HG03342 (cell line): ENCODE results near the gene PYGM.

ENCODE experiments used
- ATAC-seq: cut with Tn5 transposase; IDR thresholded peaks from one replicate; pipeline ENCODE4 v1.9.1; 2021; ENCODE audit warnings: mild to moderate bottlenecking, moderate library complexity; ENCODE audit not compliant: unreplicated experiment

Gene PYGM

GRCh38 chr11:64768300-64768694, 8.5 kb upstream of the PYGM start:
- ATAC-seq: no peak

- no peak for ATAC-seq
These were observed 7.8 kb upstream of the PYGM start for GRCh38 chr11:64767344-64768299.

- no peak for ATAC-seq
These were observed 7.1 kb upstream of the PYGM start for GRCh38 chr11:64766881-64767280.

GRCh38 chr11:64765851-64766665, 6.3 kb upstream of the PYGM start:
- no peak for ATAC-seq

- no peak for ATAC-seq
These were observed 5.6 kb upstream of the PYGM start for GRCh38 chr11:64765291-64765850.

- no peak for ATAC-seq
These were observed 5.0 kb upstream of the PYGM start for GRCh38 chr11:64764753-64765152.

- ATAC-seq: no peak
These were observed 4.4 kb upstream of the PYGM start for GRCh38 chr11:64764040-64764611.

- no peak for ATAC-seq
These were observed 3.8 kb upstream of the PYGM start for GRCh38 chr11:64763526-64764039.

GRCh38 chr11:64762674-64763525, 3.1 kb upstream of the PYGM start:
- ATAC-seq: no peak

- no peak for ATAC-seq
These were observed 2.5 kb upstream of the PYGM start for GRCh38 chr11:64762277-64762673.

GRCh38 chr11:64760759-64761420, 1.1 kb upstream of the PYGM start:
- ATAC-seq: no peak

GRCh38 chr11:64759131-64759721, 548 bp downstream of the PYGM start:
- no peak for ATAC-seq

GRCh38 chr11:64758330-64759079, 1.3 kb downstream of the PYGM start:
- no peak for ATAC-seq

GRCh38 chr11:64757549-64758329, 2.0 kb downstream of the PYGM start:
- ATAC-seq: no peak

- no peak for ATAC-seq
These were observed 4.0 kb downstream of the PYGM start for GRCh38 chr11:64755681-64756361.

- no peak for ATAC-seq
These were observed 4.7 kb downstream of the PYGM start for GRCh38 chr11:64754919-64755662.
